Fibroblast of skin of right quadriceps (primary cell): ENCODE results near the gene GALNT6.
"Not testable (repeated sequence)": the region's sequence is repeated elsewhere in the genome, so short reads cannot be mapped to it uniquely, and the experiment has no call there.

ENCODE experiments used
- DNase-seq: peaks from one replicate; pipeline ENCODE4 v3.0.0-alpha.2; 2013

The GALNT6 gene

GRCh38 chr12:51318846-51319599 lies 72.2 kb downstream of the GALNT6 start:
- no peak for DNase-seq

- not testable (repeated sequence) for DNase-seq
These were observed 73.0 kb downstream of the GALNT6 start for GRCh38 chr12:51318057-51318806.

GRCh38 chr12:51311389-51311788 lies 79.8 kb downstream of the GALNT6 start:
- no peak for DNase-seq

GRCh38 chr12:51307655-51308593 lies 83.3 kb downstream of the GALNT6 start:
- DNase-seq = peak; percentile 81

GRCh38 chr12:51306507-51306906 lies 84.7 kb downstream of the GALNT6 start:
- DNase-seq = no peak
